Vagina (tissue), 2 donors: Measurements from ENCODE around the gene TVP23A.

ENCODE experiments used
- CTCF ChIP-seq, 3 experiments: fragments of 450-650 bp in 2 of 3; fragments of 200-600 bp in 1 of 3; sonication (generic) in 1 of 3; IDR thresholded peaks; one replicate each; pipeline ENCODE4 v1.5.1; 2017 to 2019; ENCODE audit warnings: antibody characterized with exemption in 3 of 3, mild to moderate bottlenecking in 2 of 3, moderate library complexity in 2 of 3
- POLR2A ChIP-seq, 2 donors: fragments of 450-650 bp; IDR thresholded peaks; one replicate each; pipeline ENCODE4 v1.6.1; 2017; ENCODE audit warnings: antibody characterized with exemption in 2 of 2, mild to moderate bottlenecking in 2 of 2, moderate library complexity in 2 of 2
- POLR2AphosphoS5 ChIP-seq, 2 donors: sonication (generic); formaldehyde crosslinking; IDR thresholded peaks; one replicate each; pipeline ENCODE4 v1.9.0; 2017; ENCODE audit warnings: antibody characterized with exemption in 2 of 2, mild to moderate bottlenecking in 2 of 2, low read depth in 1 of 2; ENCODE audit not compliant: insufficient read depth in 1 of 2

- TF ChIP-seq POLR2A (IDR thresholded peaks at IDR 0.05): no peak
- TF ChIP-seq CTCF (IDR thresholded peaks at IDR 0.05): no peak
- TF ChIP-seq POLR2AphosphoS5 (IDR thresholded peaks at IDR 0.05; ENCODE audit: insufficient read depth in 1 of 2, low read depth in 1 of 2): no peak
These were observed 63.7 kb downstream of the TVP23A start for GRCh38 chr16:10754941-10755340.
